H9 (cell line): ENCODE data around the gene RASGEF1C. TPM values are rescaled to one million over a fixed set of nuclear protein-coding genes. Genes with fewer than 3 reads are reported as not detected.

ENCODE experiments used
- DNase-seq: peaks from one replicate; pipeline ENCODE4 v3.0.0-alpha.2; 2017
- H2AFZ ChIP-seq: one replicate; pipeline ENCODE4 v1.6.1; 2013; ENCODE audit warnings: mild to moderate bottlenecking, low read length, control low read depth, moderate library complexity
- H2AK5ac ChIP-seq: 2 replicates; pipeline ENCODE4 v1.6.1; 2013; ENCODE audit warnings: low read length, control low read depth, mixed read lengths; ENCODE audit not compliant: insufficient read length
- H2BK120ac ChIP-seq: one replicate; pipeline ENCODE4 v1.6.1; 2013; ENCODE audit warnings: low read depth, mild to moderate bottlenecking, low read length, control low read depth, inconsistent platforms; ENCODE audit not compliant: poor library complexity, severe bottlenecking
- H2BK12ac ChIP-seq: 2 replicates; pipeline ENCODE4 v1.6.1; 2013; ENCODE audit warnings: low read length, control low read depth, mixed read lengths, low read depth; ENCODE audit not compliant: insufficient read length
- H2BK15ac ChIP-seq: 2 replicates; pipeline ENCODE4 v1.6.1; 2013; ENCODE audit warnings: low read depth, low read length, control low read depth
- H2BK20ac ChIP-seq: one replicate; pipeline ENCODE4 v1.6.1; 2013; ENCODE audit warnings: low read depth, mild to moderate bottlenecking, low read length, control low read depth, inconsistent platforms; ENCODE audit not compliant: poor library complexity, severe bottlenecking
- H2BK5ac ChIP-seq: 2 replicates; pipeline ENCODE4 v1.6.1; 2013; ENCODE audit warnings: low read length, control low read depth, mixed read lengths; ENCODE audit not compliant: insufficient read length
- H3K14ac ChIP-seq: 2 replicates; pipeline ENCODE4 v1.6.1; 2013; ENCODE audit warnings: low read length, control low read depth; ENCODE audit not compliant: insufficient read depth
- H3K18ac ChIP-seq: 2 replicates; pipeline ENCODE4 v1.6.1; 2013; ENCODE audit warnings: low read depth, mild to moderate bottlenecking, mixed read lengths, low read length, control low read depth; ENCODE audit not compliant: insufficient read length
- H3K23ac ChIP-seq: 2 replicates; pipeline ENCODE4 v1.6.1; 2013; ENCODE audit warnings: low read length, control low read depth, mixed read lengths, low read depth; ENCODE audit not compliant: insufficient read length
- H3K23me2 ChIP-seq: 2 replicates; pipeline ENCODE4 v1.6.1; 2013; ENCODE audit warnings: low read depth, mild to moderate bottlenecking, mixed read lengths, low read length, control low read depth; ENCODE audit not compliant: insufficient read length, poor library complexity, severe bottlenecking
- H3K27ac ChIP-seq: 2 replicates; pipeline ENCODE4 v1.5.1; 2013; ENCODE audit warnings: low read length, control low read depth, mixed read lengths, low read depth; ENCODE audit not compliant: insufficient read length
- H3K27me3 ChIP-seq: 2 replicates; pipeline ENCODE4 v1.6.1; 2013; ENCODE audit warnings: low read length, control low read depth, inconsistent platforms; ENCODE audit not compliant: insufficient read depth
- H3K4ac ChIP-seq: 2 replicates; pipeline ENCODE4 v1.6.1; 2013; ENCODE audit warnings: low read depth, mild to moderate bottlenecking, control low read depth, inconsistent platforms, low read length, moderate library complexity
- H3K4me1 ChIP-seq: 2 replicates; pipeline ENCODE4 v1.6.1; 2013; ENCODE audit warnings: low read length, control low read depth, inconsistent platforms; ENCODE audit not compliant: insufficient read depth
- H3K4me2 ChIP-seq: 2 replicates; pipeline ENCODE4 v1.6.1; 2013; ENCODE audit warnings: low read length, control low read depth, mixed read lengths; ENCODE audit not compliant: insufficient read length, insufficient read depth
- H3K56ac ChIP-seq: 2 replicates; pipeline ENCODE4 v1.6.1; 2013; ENCODE audit warnings: low read depth, mild to moderate bottlenecking, mixed read lengths, low read length, control low read depth; ENCODE audit not compliant: insufficient read length
- H3K79me1 ChIP-seq: 2 replicates; pipeline ENCODE4 v1.6.1; 2013; ENCODE audit warnings: low read depth, mild to moderate bottlenecking, moderate library complexity, low read length, control low read depth, inconsistent platforms; ENCODE audit not compliant: insufficient read depth, poor library complexity, severe bottlenecking
- H3K79me2 ChIP-seq: 2 replicates; pipeline ENCODE4 v1.6.1; 2013; ENCODE audit warnings: low read length, control low read depth, inconsistent platforms; ENCODE audit not compliant: insufficient read depth
- H3K9ac ChIP-seq: 2 replicates; pipeline ENCODE4 v1.6.1; 2013; ENCODE audit warnings: low read length, control low read depth, mixed read lengths; ENCODE audit not compliant: insufficient read length; ENCODE audit errors: extremely low read depth
- H3K9me3 ChIP-seq: one replicate; pipeline ENCODE4 v1.6.1; 2013; ENCODE audit warnings: low read depth, low read length, inconsistent platforms; ENCODE audit not compliant: control insufficient read depth
- H3T11ph ChIP-seq: one replicate; pipeline ENCODE4 v1.6.1; 2013; ENCODE audit warnings: mild to moderate bottlenecking, low read length, control low read depth, inconsistent platforms
- H4K20me1 ChIP-seq: one replicate; pipeline ENCODE4 v1.6.1; 2013; ENCODE audit not compliant: control insufficient read depth, insufficient read length, insufficient read depth
- H4K5ac ChIP-seq: 2 replicates; pipeline ENCODE4 v1.6.1; 2013; ENCODE audit warnings: low read depth, mild to moderate bottlenecking, mixed read lengths, low read length, control low read depth; ENCODE audit not compliant: insufficient read length
- H4K8ac ChIP-seq: replicated peaks from 2 replicates; pipeline ENCODE4 v1.6.1; 2013; ENCODE audit warnings: low read length, control low read depth, mixed read lengths, low read depth; ENCODE audit not compliant: insufficient read length
- H4K91ac ChIP-seq: 2 replicates; pipeline ENCODE4 v1.6.1; 2013; ENCODE audit warnings: low read depth, mild to moderate bottlenecking, moderate library complexity, mixed read lengths, low read length, control low read depth; ENCODE audit not compliant: insufficient read length
- H3K27ac Mint-ChIP-seq, 3 experiments: 2 replicates in 2 of 3; 3 replicates in 1 of 3; pipeline ENCODE4 v1.8.0; 2020 to 2021; ENCODE audit warnings: mixed read lengths in 3 of 3, mild to moderate bottlenecking in 1 of 3, moderate library complexity in 1 of 3
- H3K27me3 Mint-ChIP-seq: 2 replicates; pipeline ENCODE4 v1.8.0; 2021; ENCODE audit warnings: low read depth, mild to moderate bottlenecking, moderate library complexity, mixed read lengths
- H3K36me3 Mint-ChIP-seq, 3 experiments: 2 replicates in 2 of 3; 3 replicates in 1 of 3; pipeline ENCODE4 v1.8.0; 2020 to 2021; ENCODE audit warnings: low read depth in 3 of 3, mixed read lengths in 3 of 3; ENCODE audit not compliant: insufficient read depth in 1 of 3
- H3K4me1 Mint-ChIP-seq, 2 experiments: 2 replicates each; pipeline ENCODE4 v1.8.0; 2020; ENCODE audit warnings: mixed read lengths in 2 of 2
- H3K4me3 Mint-ChIP-seq, 2 experiments: 2 replicates in 1 of 2; 3 replicates in 1 of 2; pipeline ENCODE4 v1.8.0; 2020 to 2021; ENCODE audit warnings: mild to moderate bottlenecking in 2 of 2, mixed read lengths in 2 of 2, moderate library complexity in 1 of 2
- H3K9me3 Mint-ChIP-seq, 2 experiments: 2 replicates in 1 of 2; 3 replicates in 1 of 2; pipeline ENCODE4 v1.8.0; 2020; ENCODE audit warnings: mild to moderate bottlenecking in 2 of 2, mixed read lengths in 2 of 2, moderate library complexity in 1 of 2
- CTCF ChIP-seq: fragments of 200-600 bp; sonication (generic); conservative IDR thresholded peaks from 3 replicates; pipeline ENCODE4 v1.8.0; 2021; ENCODE audit warnings: antibody characterized with exemption, mild to moderate bottlenecking
- WGBS: extraction: QIAGEN DNeasy Blood & Tissue Kit; methylation state at CpG from one replicate; pipeline ENCODE4 v1.1.7; 2013; ENCODE audit warnings: missing lambda C conversion rate, low lambda C conversion rate, mixed read lengths; ENCODE audit not compliant: insufficient read length; ENCODE audit errors: extremely low coverage; 5-methylcytosine and 5-hydroxymethylcytosine counted together
- total RNA-seq: library from RNA; stranded (reverse); gene quantifications from 2 replicates; pipeline ENCODE4 v1.2.1, GENCODE V29; 2021

RASGEF1C gene
- total RNA-seq, 1 experiment from 2014 or later: 0.83 TPM

GRCh38 chr5:180115326-180116076 is 93.5 kb downstream of the RASGEF1C start:
- H3K36me3 Mint-ChIP-seq: peaks cover 0 to 2% (median 0%) of the 10 kb centered on the region in 3 experiments; a peak in 1 of 7 replicates
- no peak overlapping the region for H4K91ac ChIP-seq
- H2BK5ac ChIP-seq: no peak overlapping the region
- H3K27me3 ChIP-seq: no peaks in the 10 kb centered on the region
- H3K23me2 ChIP-seq: no peaks in the 10 kb centered on the region
- H3K27ac Mint-ChIP-seq: no peak overlapping the region
- no CpG with 5 or more reads among the region's 14 CpGs for WGBS
- H4K20me1 ChIP-seq: no peaks in the 10 kb centered on the region
- no peak overlapping the region for H3K23ac ChIP-seq
- no peak overlapping the region for H3T11ph ChIP-seq
- no peak overlapping the region for H3K18ac ChIP-seq
- H2AK5ac ChIP-seq: no peak overlapping the region
- H4K8ac ChIP-seq: no peak overlapping the region
- H3K14ac ChIP-seq: no peak overlapping the region
- H3K27ac ChIP-seq: no peak overlapping the region
- H3K9ac ChIP-seq: no peak overlapping the region
- H3K79me1 ChIP-seq: no peaks in the 10 kb centered on the region
- no peaks in the 10 kb centered on the region for H3K4me1 ChIP-seq
- no peaks in the 10 kb centered on the region; a peak in 1 of 5 replicates for H3K9me3 Mint-ChIP-seq
- H3K4me3 Mint-ChIP-seq: no peak overlapping the region
- no peak overlapping the region for H2BK20ac ChIP-seq
- no peak overlapping the region for H3K4ac ChIP-seq
- no peaks in the 10 kb centered on the region for H3K79me2 ChIP-seq
- no peak overlapping the region for H2BK12ac ChIP-seq
- no peak overlapping the region for H3K4me2 ChIP-seq
- H3K9me3 ChIP-seq: no peaks in the 10 kb centered on the region
- DNase-seq: no peak
- H2AFZ ChIP-seq: no peak overlapping the region
- H3K27me3 Mint-ChIP-seq: no peaks in the 10 kb centered on the region
- H2BK15ac ChIP-seq: no peak overlapping the region
- H2BK120ac ChIP-seq: no peak overlapping the region
- H3K4me1 Mint-ChIP-seq: peaks cover 2 to 15% of the 10 kb centered on the region in 2 experiments; a peak in 3 of 4 replicates
- no peak overlapping the region for H3K56ac ChIP-seq
- no peak for TF ChIP-seq CTCF
- H4K5ac ChIP-seq: no peak overlapping the region
